HepG2 (cell line): ENCODE data around the gene OSR1. TPM values are rescaled to one million over a fixed set of nuclear protein-coding genes. Genes with fewer than 3 reads are reported as not detected.

Experiments used
- ATAC-seq: fragments of 200-7000 bp; cut with Tn5 transposase; 3 replicates; pipeline ENCODE4 v1.9.1; 2020; ENCODE audit warnings: mild to moderate bottlenecking, moderate library complexity
- BruUV-seq: library from RNA; stranded (reverse); fragments of 400-500 nt; replicated peaks from 2 replicates; lab custom pipeline; 2021; lab: Mats Ljungman, UMichigan
- CTCF ChIA-PET: fragments of 300-600 bp; formaldehyde crosslinking; extraction: SDS; loops from one replicate; lab custom pipeline; 2021; ENCODE audit warnings: low total read pairs, inconsistent platforms, low intra/inter-chr PET ratio; lab: Yijun Ruan, JAX
- POLR2A ChIA-PET: fragments of 350-600 bp; sonication (Branson Sonifier 250); formaldehyde crosslinking; loops from one replicate; lab custom pipeline; 2020; ENCODE audit warnings: antibody characterized with exemption, inconsistent platforms; lab: Yijun Ruan, JAX
- DNase-seq: peaks from one replicate; pipeline ENCODE4 v3.0.0-alpha.2; 2015; ENCODE audit warnings: low spot score
- FAIRE-seq: peaks from 3 replicates; lab custom pipeline; 2011; peaks lifted over from hg19 to GRCh38; lab: Jason Lieb, UNC
- H2AFZ ChIP-seq: one replicate; pipeline ENCODE4 v1.6.1; 2011; ENCODE audit warnings: low read length, inconsistent platforms
- H3K27ac ChIP-seq: fragments of 300-600 bp; 3 replicates; pipeline ENCODE4 v1.8.0; 2011; ENCODE audit warnings: mixed run types, mild to moderate bottlenecking, mixed read lengths, low read length, inconsistent platforms; ENCODE audit not compliant: insufficient read depth; ENCODE audit errors: extremely low read length
- H3K27me3 ChIP-seq, 2 experiments: fragments of 200-600 bp in 1 of 2; 2 replicates in 1 of 2; 3 replicates in 1 of 2; pipeline versions ENCODE4 v1.6.0 to v1.8.0; 2011; ENCODE audit warnings: low read length in 2 of 2, mild to moderate bottlenecking in 2 of 2, moderate library complexity in 2 of 2, inconsistent platforms in 1 of 2; ENCODE audit not compliant: insufficient read depth in 2 of 2, control insufficient read depth in 1 of 2
- H3K36me3 ChIP-seq, 2 experiments: fragments of 200-600 bp in 1 of 2; replicated peaks in 1 of 2; 2 replicates in 1 of 2; 3 replicates in 1 of 2; pipeline versions ENCODE4 v1.5.1 to v1.8.0; 2011; ENCODE audit warnings: low read length in 2 of 2, inconsistent platforms in 1 of 2; ENCODE audit not compliant: insufficient read depth in 2 of 2, control insufficient read depth in 1 of 2
- H3K4me1 ChIP-seq: 2 replicates; pipeline ENCODE4 v1.5.1; 2012; ENCODE audit warnings: low read length, inconsistent platforms; ENCODE audit not compliant: insufficient read depth
- H3K4me2 ChIP-seq: 2 replicates; pipeline ENCODE4 v1.6.0; 2011; ENCODE audit warnings: low read depth, low read length, inconsistent platforms
- H3K4me3 ChIP-seq, 3 experiments: fragments of 200-600 bp in 1 of 3; sonication (generic), shearing (Covaris generic) in 1 of 3; replicated peaks in 1 of 3; 2 replicates each; pipeline ENCODE4 v1.5.1; 2011 to 2016; ENCODE audit warnings: low read length in 3 of 3, inconsistent platforms in 2 of 3, low read depth in 2 of 3, mild to moderate bottlenecking in 2 of 3, control low read depth in 1 of 3, mixed read lengths in 1 of 3; ENCODE audit not compliant: insufficient read depth in 1 of 3
- H3K79me2 ChIP-seq: one replicate; pipeline ENCODE4 v1.6.1; 2011; ENCODE audit warnings: low read length, inconsistent platforms; ENCODE audit not compliant: insufficient read depth
- H3K9ac ChIP-seq: 2 replicates; pipeline ENCODE4 v1.6.0; 2011; ENCODE audit warnings: mild to moderate bottlenecking, low read depth, low read length, inconsistent platforms; ENCODE audit not compliant: insufficient read depth
- H3K9me3 ChIP-seq: 2 replicates; pipeline ENCODE4 v1.5.1; 2012; ENCODE audit warnings: mild to moderate bottlenecking, low read length
- H4K20me1 ChIP-seq: 2 replicates; pipeline ENCODE4 v1.6.0; 2011; ENCODE audit warnings: inconsistent platforms, mild to moderate bottlenecking, low read length, moderate library complexity; ENCODE audit not compliant: insufficient read depth
- ARNT ChIP-seq: fragments of 450-650 bp; IDR thresholded peaks from 2 replicates; pipeline ENCODE4 v1.6.1; 2017
- ARNTL ChIP-seq: sonication (generic); formaldehyde crosslinking; IDR thresholded peaks from 2 replicates; pipeline ENCODE4 v1.4.0; 2020; ENCODE audit warnings: mild to moderate bottlenecking, missing genetic modification reagents
- HOXD1 ChIP-seq: sonication (generic); formaldehyde crosslinking; IDR thresholded peaks from 2 replicates; pipeline ENCODE4 v1.5.0; 2020; ENCODE audit warnings: missing genetic modification reagents
- IKZF1 ChIP-seq: fragments of 450-650 bp; IDR thresholded peaks from 2 replicates; pipeline ENCODE4 v1.7.1; 2016
- MED13 ChIP-seq: sonication (generic); formaldehyde crosslinking; IDR thresholded peaks from 2 replicates; pipeline ENCODE4 v1.5.0; 2020; ENCODE audit warnings: missing genetic modification reagents
- RXRA ChIP-seq: sonication (generic); formaldehyde crosslinking; IDR thresholded peaks from 2 replicates; pipeline ENCODE4 v1.5.1; 2020; ENCODE audit warnings: missing genetic modification reagents
- ZNF790 ChIP-seq: sonication (generic); formaldehyde crosslinking; IDR thresholded peaks from 2 replicates; pipeline ENCODE4 v1.8.0; 2022; ENCODE audit warnings: missing genetic modification reagents, mild to moderate bottlenecking, borderline replicate concordance
- WGBS: methylation state at CpG from one replicate; pipeline ENCODE4 v1.1.6; 2017; ENCODE audit warnings: low lambda C conversion rate; 5-methylcytosine and 5-hydroxymethylcytosine counted together
- in situ Hi-C: cut with HindIII; loops from 2 replicates; pipeline ENCODE4 v1.10.0; 2017; ENCODE audit warnings: low pct_unique_long_range_greater_than_20kb; ENCODE audit not compliant: extremely low pct_ligation_motif_present
- intact Hi-C: fragments of 100-400 bp; cut with micrococcal nuclease; formaldehyde crosslinking; loops from one replicate; pipeline ENCODE4 v1.10.0; 2022; ENCODE audit not compliant: unreplicated experiment
- polyA plus RNA-seq, 8 experiments: library from polyadenylated mRNA; depleted of rRNA in 3 of 8; stranded (reverse) in 7 of 8; unstranded in 1 of 8; fragments of >200 nt; fragmentation: Illumina TruSeq in 4 of 8; extraction: Trizol in 4 of 8; gene quantifications; 2 replicates each; pipeline versions ENCODE4 v1.2.1 to v1.2.3, GENCODE V29; 2011 to 2016; ENCODE audit warnings: low read depth in 4 of 8, missing spikeins in 1 of 8, mixed read lengths in 1 of 8; ENCODE audit not compliant: insufficient read depth in 1 of 8
- total RNA-seq, 5 experiments: library from RNA; depleted of rRNA; stranded (reverse); fragments of >200 nt; fragmentation: Illumina TruSeq; extraction: Trizol; gene quantifications; 2 replicates each; pipeline ENCODE4 v1.2.3, GENCODE V29; 2016; ENCODE audit warnings: low read depth in 1 of 5
- TF ChIP-seq, protein P1 (sequence below): sonication (generic); formaldehyde crosslinking; IDR thresholded peaks from 2 replicates; pipeline ENCODE4 v1.4.0; 2020; ENCODE audit warnings: mild to moderate bottlenecking, missing genetic modification reagents
- TF ChIP-seq, protein P2 (sequence below): sonication (generic); formaldehyde crosslinking; IDR thresholded peaks from 2 replicates; pipeline ENCODE4 v1.9.0; 2021; ENCODE audit warnings: missing genetic modification reagents, mild to moderate bottlenecking, borderline replicate concordance

The OSR1 gene
- total and polyA plus RNA-seq, 2 of the 13 experiments (the other 11 are each of a cell fraction or from before 2014, with no cell fraction given) = 0.63 to 1.1 TPM

DNA sequence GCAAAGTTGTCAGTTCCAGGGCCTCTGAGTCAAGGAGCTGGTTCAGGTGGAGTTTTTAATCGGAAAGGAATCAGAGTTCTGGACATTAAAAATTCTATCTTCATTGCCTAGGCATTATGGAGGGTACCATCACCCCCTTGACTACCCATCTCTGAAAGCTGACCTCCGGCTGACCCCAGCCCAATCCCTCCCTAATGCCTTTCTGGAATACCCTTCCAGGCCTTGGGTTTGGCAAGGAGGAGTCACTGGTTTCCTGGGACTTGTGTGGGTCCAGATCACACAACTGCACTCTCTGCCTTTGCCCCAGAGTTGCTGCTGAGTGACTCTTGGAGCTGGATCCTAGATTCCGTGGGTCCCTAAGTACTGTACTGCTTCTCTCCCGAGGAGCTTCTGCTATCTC, 1.0 kb upstream of the OSR1 start:
- CTCF ChIA-PET = no interaction called here

More for the DNA sequence above, 1.0 kb upstream of the OSR1 start:
- POLR2A ChIA-PET = interaction anchor here (0.9 to 5.4 kb wide), 5 partner anchors 9 to 339 kb away, joined by 3 to 55 read pairs (median 3); no protein-coding TSS in a partner anchor
- WGBS = 40% methylated on average over 3 of the region's 4 CpGs
- Histone ChIP-seq H3K27ac (no peak overlapping the region), H3K4me2 (peak overlapping the region; percentile 97), H2AFZ (no peak overlapping the region), H3K36me3 (no peaks in the 10 kb centered on the region), H3K9me3 (no peaks in the 10 kb centered on the region), H3K4me1 (peaks cover 33% of the 10 kb centered on the region), H4K20me1 (no peaks in the 10 kb centered on the region), H3K27me3 (peaks cover 13 to 68% of the 10 kb centered on the region in 2 experiments), H3K79me2 (no peaks in the 10 kb centered on the region), H3K9ac (0 out of 2 replicates have a peak overlapping the region, but pooled peaks have one; percentile 19), H3K4me3 (peak overlapping the region in 2 of 3 experiments; percentile 55 to 80; a peak in 4 of 6 replicates)
- no peak for FAIRE-seq
- intact Hi-C loops = no loop called here
- ATAC-seq = no peak
- BruUV-seq = no TSS peak
- in situ Hi-C loops = loop anchor here (5.0 kb wide), 1 partner anchor 503 kb away; no protein-coding TSS in a partner anchor
- TF ChIP-seq ARNT (no peak), MED13 (CRISPR knock-in tag) (no peak), HOXD1 (CRISPR knock-in tag) (0 out of 2 replicates have a peak, but pooled peaks have one; percentile 6), RXRA (CRISPR knock-in tag) (no peak), ZNF790 (no peak), ARNTL (0 out of 2 replicates have a peak, but pooled peaks have one; percentile 13), IKZF1 (no peak)
- TF ChIP-seq, protein P1, sequence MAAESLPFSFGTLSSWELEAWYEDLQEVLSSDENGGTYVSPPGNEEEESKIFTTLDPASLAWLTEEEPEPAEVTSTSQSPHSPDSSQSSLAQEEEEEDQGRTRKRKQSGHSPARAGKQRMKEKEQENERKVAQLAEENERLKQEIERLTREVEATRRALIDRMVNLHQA (CRISPR knock-in tag) = no peak
- TF ChIP-seq, protein P2, sequence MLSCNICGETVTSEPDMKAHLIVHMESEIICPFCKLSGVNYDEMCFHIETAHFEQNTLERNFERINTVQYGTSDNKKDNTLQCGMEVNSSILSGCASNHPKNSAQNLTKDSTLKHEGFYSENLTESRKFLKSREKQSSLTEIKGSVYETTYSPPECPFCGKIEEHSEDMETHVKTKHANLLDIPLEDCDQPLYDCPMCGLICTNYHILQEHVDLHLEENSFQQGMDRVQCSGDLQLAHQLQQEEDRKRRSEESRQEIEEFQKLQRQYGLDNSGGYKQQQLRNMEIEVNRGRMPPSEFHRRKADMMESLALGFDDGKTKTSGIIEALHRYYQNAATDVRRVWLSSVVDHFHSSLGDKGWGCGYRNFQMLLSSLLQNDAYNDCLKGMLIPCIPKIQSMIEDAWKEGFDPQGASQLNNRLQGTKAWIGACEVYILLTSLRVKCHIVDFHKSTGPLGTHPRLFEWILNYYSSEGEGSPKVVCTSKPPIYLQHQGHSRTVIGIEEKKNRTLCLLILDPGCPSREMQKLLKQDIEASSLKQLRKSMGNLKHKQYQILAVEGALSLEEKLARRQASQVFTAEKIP (CRISPR knock-in tag) = no peak
- no peak for DNase-seq
